OCI-LY7 (cell line): Measurements from ENCODE around the gene SH3TC2. TPM values are rescaled to one million over a fixed set of nuclear protein-coding genes. Genes with fewer than 3 reads are reported as not detected.

Experiments
- BruUV-seq: library from RNA; stranded (reverse); fragments of 400-500 nt; replicated peaks from 2 replicates; lab custom pipeline; 2021; lab: Mats Ljungman, UMichigan
- CTCF ChIA-PET: fragments of 300-600 bp; sonication (Branson Sonifier 250); formaldehyde crosslinking; loops from one replicate; lab custom pipeline; 2022; ENCODE audit warnings: antibody characterized with exemption; ENCODE audit not compliant: unreplicated experiment; lab: Charles Lee
- POLR2A ChIA-PET: fragments of 300-600 bp; sonication (Branson Sonifier 250); formaldehyde crosslinking; loops from one replicate; lab custom pipeline; 2022; ENCODE audit warnings: antibody characterized with exemption; lab: Charles Lee
- DNase-seq: peaks from one replicate; pipeline ENCODE4 v3.0.0-alpha.2; 2015; ENCODE audit warnings: low spot score
- H2AFZ ChIP-seq: fragments of 200-600 bp; sonication (generic), shearing (Covaris generic); 2 replicates; pipeline ENCODE4 v1.6.1; 2014; ENCODE audit warnings: mild to moderate bottlenecking, antibody characterized with exemption, low read length, moderate library complexity
- H3K27ac ChIP-seq: fragments of 200-600 bp; sonication (generic); 2 replicates; pipeline ENCODE4 v1.5.1; 2014; ENCODE audit warnings: mixed run types, low read depth, mild to moderate bottlenecking, moderate library complexity, low read length, inconsistent platforms; ENCODE audit not compliant: poor library complexity, severe bottlenecking
- H3K36me3 ChIP-seq: fragments of 200-600 bp; sonication (generic); 2 replicates; pipeline ENCODE4 v1.6.1; 2014; ENCODE audit warnings: mild to moderate bottlenecking, antibody characterized with exemption, low read length, moderate library complexity, mixed read lengths; ENCODE audit not compliant: insufficient read depth
- H3K4me1 ChIP-seq: fragments of 200-600 bp; sonication (generic); 2 replicates; pipeline ENCODE4 v1.5.1; 2014; ENCODE audit warnings: mild to moderate bottlenecking, low read length; ENCODE audit not compliant: insufficient read depth, poor library complexity, severe bottlenecking
- H3K4me2 ChIP-seq: fragments of 200-600 bp; sonication (generic); 2 replicates; pipeline ENCODE4 v1.6.1; 2014; ENCODE audit warnings: mild to moderate bottlenecking, low read length
- H3K4me3 ChIP-seq: fragments of 200-600 bp; sonication (generic); 2 replicates; pipeline ENCODE4 v1.5.1; 2014; ENCODE audit warnings: mild to moderate bottlenecking, low read depth, low read length; ENCODE audit not compliant: poor library complexity, severe bottlenecking
- H3K79me2 ChIP-seq: fragments of 200-600 bp; sonication (generic); 2 replicates; pipeline ENCODE4 v1.6.1; 2016; ENCODE audit warnings: low read depth, mild to moderate bottlenecking, low read length, moderate library complexity, mixed read lengths; ENCODE audit not compliant: insufficient read depth
- H3K9me2 ChIP-seq: fragments of 200-600 bp; sonication (generic); 2 replicates; pipeline ENCODE4 v1.6.1; 2016; ENCODE audit warnings: mild to moderate bottlenecking, low read length, mixed read lengths; ENCODE audit not compliant: insufficient read depth
- H3K9me3 ChIP-seq: fragments of 200-600 bp; sonication (generic); 2 replicates; pipeline ENCODE4 v1.6.1; 2014; ENCODE audit warnings: mild to moderate bottlenecking, mixed run types, low read length, mixed read lengths
- H4K20me1 ChIP-seq: fragments of 200-600 bp; sonication (generic); 2 replicates; pipeline ENCODE4 v1.6.1; 2014; ENCODE audit warnings: mild to moderate bottlenecking, antibody characterized with exemption, low read length, moderate library complexity, mixed read lengths; ENCODE audit not compliant: insufficient read depth
- EZH2phosphoT487 ChIP-seq: fragments of 200-600 bp; sonication (generic); IDR thresholded peaks from 2 replicates; pipeline ENCODE4 v1.6.1; 2018; ENCODE audit warnings: low read depth, borderline replicate concordance, mild to moderate bottlenecking, mixed run types, antibody characterized with exemption, low read length, moderate library complexity, mixed read lengths
- intact Hi-C: fragments of 100-400 bp; cut with micrococcal nuclease; formaldehyde crosslinking; loops from one replicate; pipeline ENCODE4 v1.10.0; 2022; ENCODE audit not compliant: unreplicated experiment
- total RNA-seq, 2 experiments: library from RNA; depleted of rRNA in 1 of 2; stranded (reverse); fragments of >200 nt in 1 of 2; shearing (Covaris generic) in 1 of 2; gene quantifications; 2 replicates each; pipeline ENCODE4 v1.2.3, GENCODE V29; 2014 to 2022
- TF ChIP-seq, protein P1 (sequence below): fragments of 200-600 bp; sonication (generic); conservative IDR thresholded peaks from 2 replicates; pipeline ENCODE4 v1.5.1; 2014; ENCODE audit warnings: mild to moderate bottlenecking, antibody characterized with exemption, low read length, moderate library complexity, mixed read lengths

SH3TC2 gene
- total RNA-seq, 2 experiments from 2014 or later: not detected

DNA sequence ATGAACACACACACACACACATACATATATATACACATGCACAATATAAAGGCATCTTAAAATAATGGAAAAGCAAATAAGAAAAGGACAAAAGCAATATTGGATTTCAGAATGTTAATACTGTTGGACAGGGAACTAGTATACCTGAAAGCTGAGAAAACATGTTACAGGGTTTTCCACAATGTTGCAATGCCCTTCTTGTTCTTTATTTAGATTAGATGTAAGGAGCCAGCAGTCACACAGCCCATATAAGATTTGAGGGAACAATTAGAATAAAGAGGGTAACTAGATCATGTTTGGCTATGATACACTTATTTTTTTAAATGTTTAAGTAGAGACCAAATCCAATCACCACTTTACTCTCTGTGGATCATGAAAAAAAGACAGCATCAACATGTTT lies 61.7 kb downstream of the SH3TC2 start:
- intact Hi-C loops: no loop called here
- H3K79me2 ChIP-seq: no peaks in the 10 kb centered on the region
- H3K4me1 ChIP-seq: no peaks in the 10 kb centered on the region
- no peak overlapping the region for H2AFZ ChIP-seq
- no peaks in the 10 kb centered on the region for H4K20me1 ChIP-seq
- H3K9me3 ChIP-seq: no peaks in the 10 kb centered on the region
- H3K36me3 ChIP-seq: no peaks in the 10 kb centered on the region
- no peak overlapping the region for H3K27ac ChIP-seq
- CTCF ChIA-PET: no interaction called here
- no peak overlapping the region for H3K4me3 ChIP-seq
- no TSS peak for BruUV-seq
- no peak for TF ChIP-seq EZH2phosphoT487
- TF ChIP-seq, protein P1, sequence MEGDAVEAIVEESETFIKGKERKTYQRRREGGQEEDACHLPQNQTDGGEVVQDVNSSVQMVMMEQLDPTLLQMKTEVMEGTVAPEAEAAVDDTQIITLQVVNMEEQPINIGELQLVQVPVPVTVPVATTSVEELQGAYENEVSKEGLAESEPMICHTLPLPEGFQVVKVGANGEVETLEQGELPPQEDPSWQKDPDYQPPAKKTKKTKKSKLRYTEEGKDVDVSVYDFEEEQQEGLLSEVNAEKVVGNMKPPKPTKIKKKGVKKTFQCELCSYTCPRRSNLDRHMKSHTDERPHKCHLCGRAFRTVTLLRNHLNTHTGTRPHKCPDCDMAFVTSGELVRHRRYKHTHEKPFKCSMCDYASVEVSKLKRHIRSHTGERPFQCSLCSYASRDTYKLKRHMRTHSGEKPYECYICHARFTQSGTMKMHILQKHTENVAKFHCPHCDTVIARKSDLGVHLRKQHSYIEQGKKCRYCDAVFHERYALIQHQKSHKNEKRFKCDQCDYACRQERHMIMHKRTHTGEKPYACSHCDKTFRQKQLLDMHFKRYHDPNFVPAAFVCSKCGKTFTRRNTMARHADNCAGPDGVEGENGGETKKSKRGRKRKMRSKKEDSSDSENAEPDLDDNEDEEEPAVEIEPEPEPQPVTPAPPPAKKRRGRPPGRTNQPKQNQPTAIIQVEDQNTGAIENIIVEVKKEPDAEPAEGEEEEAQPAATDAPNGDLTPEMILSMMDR: no peak
- no peak overlapping the region for H3K4me2 ChIP-seq
- H3K9me2 ChIP-seq: no peaks in the 10 kb centered on the region
- POLR2A ChIA-PET: interaction anchor here (0.7 kb wide), 1 partner anchor 28 kb away, joined by 3 read pairs; no protein-coding TSS in a partner anchor
- DNase-seq: no peak

DNA sequence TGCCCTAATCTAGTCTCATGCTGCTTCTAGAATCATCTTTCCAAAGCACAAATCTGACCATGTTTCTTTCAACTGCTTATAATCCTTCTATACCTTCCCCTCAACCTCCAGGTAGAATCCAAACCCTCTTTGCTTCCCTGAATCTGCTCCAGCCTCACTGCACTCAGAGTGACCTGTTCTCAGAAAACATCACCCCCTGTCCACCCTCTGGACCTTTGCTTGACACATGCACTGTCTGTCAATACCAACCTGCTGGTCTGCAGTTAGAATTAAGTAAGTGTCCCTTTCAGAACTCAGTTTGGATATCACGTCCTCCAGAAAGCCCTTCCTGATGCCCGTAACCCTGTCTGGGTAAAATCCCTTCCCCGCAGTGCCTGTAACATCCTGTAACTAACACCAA lies 63.1 kb downstream of the SH3TC2 start:
- Histone ChIP-seq H3K36me3 (no peaks in the 10 kb centered on the region), H3K27ac (no peak overlapping the region), H3K4me2 (no peak overlapping the region), H3K4me1 (no peaks in the 10 kb centered on the region), H4K20me1 (no peaks in the 10 kb centered on the region), H3K9me3 (no peaks in the 10 kb centered on the region), H3K4me3 (no peak overlapping the region), H2AFZ (no peak overlapping the region), H3K79me2 (no peaks in the 10 kb centered on the region), H3K9me2 (no peaks in the 10 kb centered on the region)
- ChIA-PET POLR2A (interaction anchor here (0.6 kb wide), 1 partner anchor 1481 kb away, joined by 3 read pairs; no protein-coding TSS in a partner anchor), CTCF (no interaction called here)
- BruUV-seq: no TSS peak
- intact Hi-C loops: loop anchor here (2.0 kb wide), 1 partner anchor 267 kb away; no protein-coding TSS in a partner anchor
- TF ChIP-seq, protein P1: no peak
- no peak for TF ChIP-seq EZH2phosphoT487
- DNase-seq: no peak

DNA sequence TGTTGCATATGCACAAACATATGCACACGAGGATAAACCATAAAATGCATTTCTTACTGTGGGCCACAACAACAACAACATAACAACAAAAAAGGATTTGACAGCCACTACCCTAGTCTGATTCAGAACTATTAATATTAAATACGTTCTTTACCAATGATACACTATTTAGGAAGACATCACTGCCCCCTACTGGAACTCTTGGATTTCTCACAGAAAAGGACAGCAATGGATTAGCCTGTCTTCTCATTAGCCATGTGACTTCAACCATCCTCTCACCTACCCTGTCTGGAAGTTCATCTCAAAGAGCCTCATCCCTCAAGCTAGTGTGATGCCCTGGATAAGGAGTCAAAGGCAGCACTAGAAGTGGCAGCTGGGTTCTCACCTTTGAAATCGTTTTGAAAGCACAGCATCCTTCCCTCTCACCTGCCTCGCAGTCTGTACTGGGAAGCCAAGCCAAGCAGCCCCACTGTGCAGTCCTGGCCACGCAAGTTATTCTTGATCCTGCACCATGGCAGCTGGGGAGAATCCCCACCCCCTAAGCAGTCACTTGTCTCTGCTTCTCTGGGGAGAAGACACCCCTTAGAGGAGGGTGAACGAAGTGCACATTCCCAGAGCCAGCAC lies 64.6 kb downstream of the SH3TC2 start:
- no peaks in the 10 kb centered on the region for H3K9me2 ChIP-seq
- DNase-seq: peak; percentile 65
- ChIA-PET CTCF (no interaction called here), POLR2A (interaction anchor here (0.6 kb wide), 1 partner anchor 49 kb away, joined by 3 read pairs; no protein-coding TSS in a partner anchor)
- H4K20me1 ChIP-seq: no peaks in the 10 kb centered on the region
- no peaks in the 10 kb centered on the region for H3K4me1 ChIP-seq
- H3K27ac ChIP-seq: no peak overlapping the region
- intact Hi-C loops: loop anchor here (2.0 kb wide), 1 partner anchor 265 kb away; no protein-coding TSS in a partner anchor
- TF ChIP-seq, protein P1: peak; percentile 86
- no peak for TF ChIP-seq EZH2phosphoT487
- H3K4me2 ChIP-seq: no peak overlapping the region
- BruUV-seq: no TSS peak
- H2AFZ ChIP-seq: no peak overlapping the region
- no peak overlapping the region for H3K4me3 ChIP-seq
- H3K79me2 ChIP-seq: no peaks in the 10 kb centered on the region
- no peaks in the 10 kb centered on the region for H3K9me3 ChIP-seq
- H3K36me3 ChIP-seq: no peaks in the 10 kb centered on the region
